Activated T-helper 1 cell treated with anti-CD3 and anti-CD28 coated beads, Interleukin-2, amount 50 U/mL, for 16 hours (primary cell): ENCODE data around the gene PATE2.

Source experiments
- DNase-seq, 2 donors: peaks; one replicate each; pipeline ENCODE4 v3.0.0-alpha.2; 2020; ENCODE audit warnings: low read depth in 1 of 2, low spot score in 1 of 2

The PATE2 gene

GRCh38 chr11:125778728-125779127 is at the start of gene PATE2:
Gene PATE2 (minus strand): TSS chr11:125778828. CDS start chr11:125778773, 55 bp downstream.
- no peak for DNase-seq

GRCh38 chr11:125807909-125808308 is 29.3 kb upstream of the PATE2 start:
- DNase-seq, result no peak

GRCh38 chr11:125802387-125802786 is 23.8 kb upstream of the PATE2 start:
- no peak for DNase-seq

- DNase-seq, result no peak
Observed at GRCh38 chr11:125799808-125800207, 21.2 kb upstream of the PATE2 start.

- no peak for DNase-seq
Observed at GRCh38 chr11:125797641-125798040, 19.0 kb upstream of the PATE2 start.

GRCh38 chr11:125790825-125791224 is 12.2 kb upstream of the PATE2 start:
- no peak for DNase-seq

GRCh38 chr11:125787827-125788226 is 9.2 kb upstream of the PATE2 start, which contains the start of gene PATE3:
Gene PATE3 (plus strand): TSS chr11:125788127. CDS start chr11:125788152, 25 bp downstream.
- DNase-seq, result no peak

- no peak for DNase-seq
Observed at GRCh38 chr11:125784678-125785077, 6.0 kb upstream of the PATE2 start.

GRCh38 chr11:125777309-125777708 is 1.3 kb downstream of the PATE2 start:
- DNase-seq, result no peak

GRCh38 chr11:125773516-125773915 is 5.1 kb downstream of the PATE2 start:
- no peak for DNase-seq

GRCh38 chr11:125772834-125773505 is 5.7 kb downstream of the PATE2 start:
- no peak for DNase-seq

- no peak for DNase-seq
Observed at GRCh38 chr11:125770583-125770982, 8.0 kb downstream of the PATE2 start.

- no peak for DNase-seq
Observed at GRCh38 chr11:125768336-125769046, 10.1 kb downstream of the PATE2 start.

GRCh38 chr11:125766251-125766650 is 12.4 kb downstream of the PATE2 start:
- DNase-seq, result no peak

- no peak for DNase-seq
Observed at GRCh38 chr11:125763483-125763882, 15.1 kb downstream of the PATE2 start.

- no peak for DNase-seq
Observed at GRCh38 chr11:125762445-125762844, 16.2 kb downstream of the PATE2 start.

- DNase-seq, result no peak
Observed at GRCh38 chr11:125756050-125756449, 22.6 kb downstream of the PATE2 start.

GRCh38 chr11:125750629-125751028 is 28.0 kb downstream of the PATE2 start:
- DNase-seq, result no peak

GRCh38 chr11:125745979-125746378 is 32.6 kb downstream of the PATE2 start, which contains the start of gene PATE1:
Gene PATE1 (plus strand): TSS chr11:125746279. CDS start chr11:125746305, 26 bp downstream.
- no peak for DNase-seq

- DNase-seq, result no peak
Observed at GRCh38 chr11:125743681-125744080, 34.9 kb downstream of the PATE2 start.

GRCh38 chr11:125740617-125741016 is 38.0 kb downstream of the PATE2 start:
- DNase-seq, result no peak

GRCh38 chr11:125728969-125729368 is 49.7 kb downstream of the PATE2 start:
- no peak for DNase-seq
